HEK293 (cell line): Measurements from ENCODE around the gene NISCH.

ENCODE experiments used
- CTCF ChIA-PET: fragments of 350-600 bp; formaldehyde crosslinking; extraction: SDS; loops from one replicate; lab custom pipeline; 2021; ENCODE audit warnings: antibody characterized with exemption; lab: Yijun Ruan, JAX
- POLR2A ChIA-PET: fragments of 300-600 bp; formaldehyde crosslinking; extraction: SDS; loops from one replicate; lab custom pipeline; 2020; ENCODE audit warnings: antibody characterized with exemption, inconsistent platforms; lab: Yijun Ruan, JAX
- H3K27ac ChIP-seq: fragments of 200-500 bp; sonication (Bioruptor generic); 2 replicates; pipeline ENCODE4 v1.5.1; 2014; ENCODE audit warnings: low read depth, low read length, control low read depth, inconsistent platforms; ENCODE audit errors: extremely low read depth
- H3K36me3 ChIP-seq, 2 experiments: fragments of 200-500 bp in 1 of 2; sonication (Bioruptor generic) in 1 of 2; 1 replicate in 1 of 2; 2 replicates in 1 of 2; pipeline ENCODE4 v1.5.1; 2014 to 2017; ENCODE audit warnings: inconsistent platforms in 2 of 2, low read length in 2 of 2; ENCODE audit not compliant: control insufficient read depth in 2 of 2, insufficient read depth in 1 of 2
- H3K4me1 ChIP-seq: fragments of 200-500 bp; sonication (Bioruptor generic); 2 replicates; pipeline ENCODE4 v1.5.1; 2014; ENCODE audit warnings: mild to moderate bottlenecking, low read length, inconsistent platforms; ENCODE audit not compliant: control insufficient read depth, insufficient read depth
- H3K4me3 ChIP-seq: 2 replicates; pipeline ENCODE4 v1.5.1; 2011; ENCODE audit warnings: low read depth, mild to moderate bottlenecking, control low read depth, low read length, moderate library complexity
- H3K9me3 ChIP-seq: fragments of 200-500 bp; sonication (Bioruptor generic); 2 replicates; pipeline ENCODE4 v1.5.1; 2014; ENCODE audit warnings: low read depth, low read length, inconsistent platforms; ENCODE audit not compliant: control insufficient read depth, insufficient read depth
- KLF16 ChIP-seq: fragments of 450-650 bp; formaldehyde crosslinking; IDR thresholded peaks from 2 replicates; pipeline ENCODE4 v1.5.1; 2017; ENCODE audit warnings: missing biosample characterization, missing genetic modification characterization
- MYNN ChIP-seq: fragments of 450-650 bp; formaldehyde crosslinking; IDR thresholded peaks from 2 replicates; pipeline ENCODE4 v1.5.1; 2016; ENCODE audit warnings: missing biosample characterization, missing genetic modification characterization, borderline replicate concordance
- MZF1 ChIP-seq: fragments of 450-650 bp; formaldehyde crosslinking; IDR thresholded peaks from 2 replicates; pipeline ENCODE4 v1.5.1; 2017; ENCODE audit warnings: missing biosample characterization, missing genetic modification characterization, borderline replicate concordance
- SP3 ChIP-seq: fragments of 450-650 bp; formaldehyde crosslinking; IDR thresholded peaks from 2 replicates; pipeline ENCODE4 v1.5.1; 2016; ENCODE audit warnings: missing biosample characterization, missing genetic modification characterization
- SP7 ChIP-seq: fragments of 450-650 bp; formaldehyde crosslinking; IDR thresholded peaks from 2 replicates; pipeline ENCODE4 v1.5.1; 2016; ENCODE audit warnings: missing biosample characterization, missing genetic modification characterization
- ZBTB1 ChIP-seq: fragments of 450-650 bp; formaldehyde crosslinking; IDR thresholded peaks from 2 replicates; pipeline ENCODE4 v1.5.1; 2016; ENCODE audit warnings: missing biosample characterization, missing genetic modification characterization
- ZFP69B ChIP-seq: fragments of 450-650 bp; formaldehyde crosslinking; IDR thresholded peaks from 2 replicates; pipeline ENCODE4 v1.5.1; 2016; ENCODE audit warnings: missing biosample characterization, missing genetic modification characterization
- ZNF133 ChIP-seq: fragments of 450-650 bp; formaldehyde crosslinking; IDR thresholded peaks from 2 replicates; pipeline ENCODE4 v1.5.1; 2016; ENCODE audit warnings: missing biosample characterization, missing genetic modification characterization
- ZNF138 ChIP-seq: fragments of 450-650 bp; formaldehyde crosslinking; IDR thresholded peaks from 2 replicates; pipeline ENCODE4 v1.5.1; 2016; ENCODE audit warnings: missing biosample characterization, missing genetic modification characterization, borderline replicate concordance
- ZNF157 ChIP-seq: fragments of 450-650 bp; formaldehyde crosslinking; IDR thresholded peaks from 2 replicates; pipeline ENCODE4 v1.5.1; 2016; ENCODE audit warnings: missing biosample characterization, missing genetic modification characterization
- ZNF24 ChIP-seq: fragments of 450-650 bp; formaldehyde crosslinking; IDR thresholded peaks from 2 replicates; pipeline ENCODE4 v1.5.1; 2016; ENCODE audit warnings: missing biosample characterization, missing genetic modification characterization
- ZNF341 ChIP-seq: fragments of 450-650 bp; formaldehyde crosslinking; IDR thresholded peaks from 2 replicates; pipeline ENCODE4; 2016; ENCODE audit warnings: low read depth, missing biosample characterization, missing genetic modification characterization
- ZNF510 ChIP-seq: fragments of 450-650 bp; formaldehyde crosslinking; IDR thresholded peaks from 2 replicates; pipeline ENCODE4 v1.5.1; 2018; ENCODE audit warnings: mild to moderate bottlenecking, missing genetic modification characterization, missing biosample characterization; ENCODE audit not compliant: insufficient replicate concordance
- ZNF521 ChIP-seq: fragments of 450-650 bp; formaldehyde crosslinking; IDR thresholded peaks from 2 replicates; pipeline ENCODE4 v1.5.1; 2017; ENCODE audit warnings: missing biosample characterization, mild to moderate bottlenecking, missing genetic modification characterization
- ZNF585B ChIP-seq: fragments of 450-650 bp; formaldehyde crosslinking; IDR thresholded peaks from 2 replicates; pipeline ENCODE4 v1.5.1; 2016; ENCODE audit warnings: missing biosample characterization, missing genetic modification characterization
- ZNF600 ChIP-seq: fragments of 450-650 bp; formaldehyde crosslinking; IDR thresholded peaks from 2 replicates; pipeline ENCODE4 v1.5.1; 2016; ENCODE audit warnings: missing biosample characterization, missing genetic modification characterization
- ZNF76 ChIP-seq: fragments of 450-650 bp; formaldehyde crosslinking; IDR thresholded peaks from 2 replicates; pipeline ENCODE4; 2016; ENCODE audit warnings: low read depth, missing biosample characterization, missing genetic modification characterization, borderline replicate concordance
- ZNF830 ChIP-seq: fragments of 450-650 bp; IDR thresholded peaks from 2 replicates; pipeline ENCODE4 v1.5.0; 2018; ENCODE audit warnings: missing biosample characterization, missing genetic modification characterization, low read depth, mild to moderate bottlenecking, moderate library complexity
- TF ChIP-seq, protein P1 (sequence below): sonication (generic); formaldehyde crosslinking; IDR thresholded peaks from 2 replicates; pipeline ENCODE4 v1.8.1; 2022; ENCODE audit warnings: mild to moderate bottlenecking, moderate library complexity, missing genetic modification reagents
- TF ChIP-seq, protein P2 (sequence below): fragments of 450-650 bp; formaldehyde crosslinking; IDR thresholded peaks from 2 replicates; pipeline ENCODE4 v1.5.1; 2016; ENCODE audit warnings: missing biosample characterization, missing genetic modification characterization
- TF ChIP-seq, protein P3 (sequence below): fragments of 450-650 bp; IDR thresholded peaks from 2 replicates; pipeline ENCODE4 v1.5.1; 2018; ENCODE audit warnings: missing biosample characterization, mild to moderate bottlenecking, missing genetic modification characterization
- TF ChIP-seq, protein P4 (sequence below): fragments of 450-650 bp; formaldehyde crosslinking; IDR thresholded peaks from 2 replicates; pipeline ENCODE4 v1.5.1; 2016; ENCODE audit warnings: missing biosample characterization, missing genetic modification characterization
- TF ChIP-seq, protein P5 (sequence below): fragments of 450-650 bp; formaldehyde crosslinking; IDR thresholded peaks from 2 replicates; pipeline ENCODE4 v1.5.1; 2016; ENCODE audit warnings: missing biosample characterization, missing genetic modification characterization, borderline replicate concordance

Gene NISCH

DNA sequence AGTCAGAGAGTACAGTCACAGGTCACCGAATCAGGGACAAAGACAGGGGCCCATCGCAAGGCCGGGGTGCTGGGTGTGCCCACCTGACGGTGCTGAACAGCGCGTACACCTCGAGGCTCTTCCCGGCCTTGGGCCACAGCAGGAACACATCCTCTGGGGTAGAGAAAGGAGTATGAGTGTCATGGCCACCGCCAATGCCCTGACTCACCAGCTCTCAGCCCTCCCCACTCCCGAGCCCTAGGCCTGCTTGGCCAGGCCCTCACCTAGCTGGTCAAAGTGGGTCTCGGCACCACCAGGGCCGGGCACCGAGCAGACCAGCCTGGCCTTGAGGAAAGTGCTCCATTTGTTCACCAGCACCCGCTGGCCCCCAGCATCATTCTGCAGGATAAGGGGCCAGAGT is 14.7 kb upstream of the NISCH start:
- Histone ChIP-seq H3K9me3 (no peaks in the 10 kb centered on the region), H3K4me3 (no peak overlapping the region), H3K36me3 (no peaks in the 10 kb centered on the region), H3K27ac (no peak overlapping the region), H3K4me1 (no peaks in the 10 kb centered on the region)
- ChIA-PET POLR2A (interaction anchor here (0.6 kb wide), 1 partner anchor 201 kb away, joined by 3 read pairs; no protein-coding TSS in a partner anchor), CTCF (interaction anchor here (0.6 kb wide), 2 partner anchors 387 to 443 kb away, joined by 3 read pairs; no protein-coding TSS in a partner anchor)
- TF ChIP-seq ZNF830 (tag by site-specific recombination) (no peak), ZNF76 (tag by site-specific recombination) (no peak), ZNF24 (no peak), ZNF138 (tag by site-specific recombination) (no peak), ZNF600 (tag by site-specific recombination) (no peak), ZBTB1 (tag by site-specific recombination) (no peak), SP3 (tag by site-specific recombination) (no peak), MYNN (no peak), ZNF521 (tag by site-specific recombination) (no peak), SP7 (no peak), ZNF585B (no peak), ZNF133 (tag by site-specific recombination) (no peak)
- TF ChIP-seq, protein P1, sequence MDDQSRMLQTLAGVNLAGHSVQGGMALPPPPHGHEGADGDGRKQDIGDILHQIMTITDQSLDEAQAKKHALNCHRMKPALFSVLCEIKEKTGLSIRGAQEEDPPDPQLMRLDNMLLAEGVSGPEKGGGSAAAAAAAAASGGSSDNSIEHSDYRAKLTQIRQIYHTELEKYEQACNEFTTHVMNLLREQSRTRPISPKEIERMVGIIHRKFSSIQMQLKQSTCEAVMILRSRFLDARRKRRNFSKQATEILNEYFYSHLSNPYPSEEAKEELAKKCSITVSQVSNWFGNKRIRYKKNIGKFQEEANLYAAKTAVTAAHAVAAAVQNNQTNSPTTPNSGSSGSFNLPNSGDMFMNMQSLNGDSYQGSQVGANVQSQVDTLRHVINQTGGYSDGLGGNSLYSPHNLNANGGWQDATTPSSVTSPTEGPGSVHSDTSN (CRISPR knock-in tag): no peak
- TF ChIP-seq, protein P2, sequence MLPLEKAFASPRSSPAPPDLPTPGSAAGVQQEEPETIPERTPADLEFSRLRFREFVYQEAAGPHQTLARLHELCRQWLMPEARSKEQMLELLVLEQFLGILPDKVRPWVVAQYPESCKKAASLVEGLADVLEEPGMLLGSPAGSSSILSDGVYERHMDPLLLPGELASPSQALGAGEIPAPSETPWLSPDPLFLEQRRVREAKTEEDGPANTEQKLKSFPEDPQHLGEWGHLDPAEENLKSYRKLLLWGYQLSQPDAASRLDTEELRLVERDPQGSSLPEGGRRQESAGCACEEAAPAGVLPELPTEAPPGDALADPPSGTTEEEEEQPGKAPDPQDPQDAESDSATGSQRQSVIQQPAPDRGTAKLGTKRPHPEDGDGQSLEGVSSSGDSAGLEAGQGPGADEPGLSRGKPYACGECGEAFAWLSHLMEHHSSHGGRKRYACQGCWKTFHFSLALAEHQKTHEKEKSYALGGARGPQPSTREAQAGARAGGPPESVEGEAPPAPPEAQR (tag by site-specific recombination): no peak
- TF ChIP-seq, protein P3, sequence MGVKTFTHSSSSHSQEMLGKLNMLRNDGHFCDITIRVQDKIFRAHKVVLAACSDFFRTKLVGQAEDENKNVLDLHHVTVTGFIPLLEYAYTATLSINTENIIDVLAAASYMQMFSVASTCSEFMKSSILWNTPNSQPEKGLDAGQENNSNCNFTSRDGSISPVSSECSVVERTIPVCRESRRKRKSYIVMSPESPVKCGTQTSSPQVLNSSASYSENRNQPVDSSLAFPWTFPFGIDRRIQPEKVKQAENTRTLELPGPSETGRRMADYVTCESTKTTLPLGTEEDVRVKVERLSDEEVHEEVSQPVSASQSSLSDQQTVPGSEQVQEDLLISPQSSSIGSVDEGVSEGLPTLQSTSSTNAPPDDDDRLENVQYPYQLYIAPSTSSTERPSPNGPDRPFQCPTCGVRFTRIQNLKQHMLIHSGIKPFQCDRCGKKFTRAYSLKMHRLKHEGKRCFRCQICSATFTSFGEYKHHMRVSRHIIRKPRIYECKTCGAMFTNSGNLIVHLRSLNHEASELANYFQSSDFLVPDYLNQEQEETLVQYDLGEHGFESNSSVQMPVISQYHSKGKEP (tag by site-specific recombination): no peak
- TF ChIP-seq, protein P4, sequence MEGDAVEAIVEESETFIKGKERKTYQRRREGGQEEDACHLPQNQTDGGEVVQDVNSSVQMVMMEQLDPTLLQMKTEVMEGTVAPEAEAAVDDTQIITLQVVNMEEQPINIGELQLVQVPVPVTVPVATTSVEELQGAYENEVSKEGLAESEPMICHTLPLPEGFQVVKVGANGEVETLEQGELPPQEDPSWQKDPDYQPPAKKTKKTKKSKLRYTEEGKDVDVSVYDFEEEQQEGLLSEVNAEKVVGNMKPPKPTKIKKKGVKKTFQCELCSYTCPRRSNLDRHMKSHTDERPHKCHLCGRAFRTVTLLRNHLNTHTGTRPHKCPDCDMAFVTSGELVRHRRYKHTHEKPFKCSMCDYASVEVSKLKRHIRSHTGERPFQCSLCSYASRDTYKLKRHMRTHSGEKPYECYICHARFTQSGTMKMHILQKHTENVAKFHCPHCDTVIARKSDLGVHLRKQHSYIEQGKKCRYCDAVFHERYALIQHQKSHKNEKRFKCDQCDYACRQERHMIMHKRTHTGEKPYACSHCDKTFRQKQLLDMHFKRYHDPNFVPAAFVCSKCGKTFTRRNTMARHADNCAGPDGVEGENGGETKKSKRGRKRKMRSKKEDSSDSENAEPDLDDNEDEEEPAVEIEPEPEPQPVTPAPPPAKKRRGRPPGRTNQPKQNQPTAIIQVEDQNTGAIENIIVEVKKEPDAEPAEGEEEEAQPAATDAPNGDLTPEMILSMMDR: no peak

DNA sequence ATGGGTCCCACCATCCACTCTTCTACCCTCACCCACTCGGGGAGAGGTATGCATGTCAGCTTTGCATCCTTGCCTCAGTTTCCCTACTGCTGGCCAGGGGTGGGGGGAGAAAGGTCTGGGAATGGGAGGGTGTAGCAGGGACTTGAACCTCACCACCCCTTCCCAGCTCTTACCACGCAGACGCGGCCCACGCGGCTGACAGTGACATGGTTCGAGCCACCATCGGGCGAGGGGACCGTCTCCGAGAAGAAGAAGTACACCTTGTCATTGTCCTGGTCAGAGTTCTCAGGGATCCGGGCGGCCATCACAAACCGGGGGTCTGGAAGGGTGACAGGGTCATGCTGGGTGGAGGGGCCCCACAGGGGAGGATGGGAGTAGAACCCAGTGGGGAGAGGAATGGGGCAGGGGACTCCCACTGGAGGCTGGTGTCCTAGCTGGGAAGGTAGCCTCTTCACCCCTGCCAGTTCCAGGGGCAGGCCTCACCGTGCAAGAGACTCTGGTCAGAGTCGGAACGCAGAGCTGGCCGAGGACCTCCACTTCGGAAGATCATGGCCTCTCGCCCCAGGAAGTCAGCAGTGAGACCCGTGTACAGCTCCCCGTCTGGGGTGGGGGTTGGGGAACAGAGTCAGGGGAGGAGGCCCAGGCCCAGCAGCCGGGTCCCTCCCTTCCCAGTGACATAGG is 14.2 kb upstream of the NISCH start:
- H3K36me3 ChIP-seq: no peaks in the 10 kb centered on the region
- no peaks in the 10 kb centered on the region for H3K9me3 ChIP-seq
- ChIA-PET CTCF (interaction anchor here (0.6 to 0.8 kb wide), 5 partner anchors 13 to 778 kb away, joined by 3 to 5 read pairs (median 3); no protein-coding TSS in a partner anchor), POLR2A (interaction anchor here (0.6 kb wide), 1 partner anchor 200 kb away, joined by 3 read pairs; no protein-coding TSS in a partner anchor)
- no peak overlapping the region for H3K4me3 ChIP-seq
- no peaks in the 10 kb centered on the region for H3K4me1 ChIP-seq
- no peak overlapping the region for H3K27ac ChIP-seq
- no peak for TF ChIP-seq ZNF341
- TF ChIP-seq, protein P5, sequence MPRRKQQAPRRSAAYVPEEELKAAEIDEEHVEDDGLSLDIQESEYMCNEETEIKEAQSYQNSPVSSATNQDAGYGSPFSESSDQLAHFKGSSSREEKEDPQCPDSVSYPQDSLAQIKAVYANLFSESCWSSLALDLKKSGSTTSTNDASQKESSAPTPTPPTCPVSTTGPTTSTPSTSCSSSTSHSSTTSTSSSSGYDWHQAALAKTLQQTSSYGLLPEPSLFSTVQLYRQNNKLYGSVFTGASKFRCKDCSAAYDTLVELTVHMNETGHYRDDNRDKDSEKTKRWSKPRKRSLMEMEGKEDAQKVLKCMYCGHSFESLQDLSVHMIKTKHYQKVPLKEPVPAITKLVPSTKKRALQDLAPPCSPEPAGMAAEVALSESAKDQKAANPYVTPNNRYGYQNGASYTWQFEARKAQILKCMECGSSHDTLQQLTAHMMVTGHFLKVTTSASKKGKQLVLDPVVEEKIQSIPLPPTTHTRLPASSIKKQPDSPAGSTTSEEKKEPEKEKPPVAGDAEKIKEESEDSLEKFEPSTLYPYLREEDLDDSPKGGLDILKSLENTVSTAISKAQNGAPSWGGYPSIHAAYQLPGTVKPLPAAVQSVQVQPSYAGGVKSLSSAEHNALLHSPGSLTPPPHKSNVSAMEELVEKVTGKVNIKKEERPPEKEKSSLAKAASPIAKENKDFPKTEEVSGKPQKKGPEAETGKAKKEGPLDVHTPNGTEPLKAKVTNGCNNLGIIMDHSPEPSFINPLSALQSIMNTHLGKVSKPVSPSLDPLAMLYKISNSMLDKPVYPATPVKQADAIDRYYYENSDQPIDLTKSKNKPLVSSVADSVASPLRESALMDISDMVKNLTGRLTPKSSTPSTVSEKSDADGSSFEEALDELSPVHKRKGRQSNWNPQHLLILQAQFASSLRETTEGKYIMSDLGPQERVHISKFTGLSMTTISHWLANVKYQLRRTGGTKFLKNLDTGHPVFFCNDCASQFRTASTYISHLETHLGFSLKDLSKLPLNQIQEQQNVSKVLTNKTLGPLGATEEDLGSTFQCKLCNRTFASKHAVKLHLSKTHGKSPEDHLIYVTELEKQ (tag by site-specific recombination): no peak
- no peak for TF ChIP-seq ZNF510
- TF ChIP-seq ZNF157: no peak
- TF ChIP-seq ZFP69B (tag by site-specific recombination): no peak
- no peak for TF ChIP-seq KLF16
- no peak for TF ChIP-seq MZF1
- TF ChIP-seq, protein P3 (tag by site-specific recombination): no peak
- TF ChIP-seq ZNF76 (tag by site-specific recombination): no peak
